ENCODE data around the gene ARHGAP18.

ARHGAP18 gene

DNA sequence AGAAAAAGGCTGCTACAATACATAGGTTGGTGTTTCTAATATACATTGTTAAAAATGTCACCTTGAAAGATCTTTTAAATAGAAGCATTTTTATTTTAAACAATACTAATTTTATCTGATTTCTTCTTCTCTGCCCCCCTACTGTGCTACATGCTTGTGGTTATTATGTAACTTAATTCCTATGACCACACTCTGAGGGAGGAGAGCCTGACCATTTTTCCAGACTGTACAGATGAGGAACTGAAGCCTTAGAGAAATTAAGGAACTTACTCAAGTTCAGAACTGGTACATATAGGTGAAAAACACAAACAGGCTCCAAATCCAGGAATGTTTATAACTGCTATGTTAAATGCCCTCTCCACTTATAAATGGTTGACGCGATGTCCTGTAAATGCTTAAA lies 43.4 kb upstream of the ARHGAP18 start:
- no peak overlapping the region for H2AFZ ChIP-seq (ENCODE audit: low read length)
- no peaks in the 10 kb centered on the region for H3K36me3 ChIP-seq (ENCODE audit: insufficient read depth, low read length)
- H3K79me2 ChIP-seq (ENCODE audit: insufficient read depth, low read length) = no peaks in the 10 kb centered on the region
- H3K9me3 ChIP-seq (ENCODE audit: insufficient read depth, low read depth, low read length) = no peaks in the 10 kb centered on the region
- no peak overlapping the region for H3K4me3 ChIP-seq (ENCODE audit: low read length, poor library complexity, severe bottlenecking)
- H3K9me2 ChIP-seq (replicated peaks; ENCODE audit: low read depth, low read length) = no peaks in the 10 kb centered on the region
- H3K4me2 ChIP-seq (ENCODE audit: low read depth, low read length, poor library complexity, severe bottlenecking) = no peak overlapping the region
- TF ChIP-seq EZH2phosphoT487 (IDR thresholded peaks at IDR 0.05; ENCODE audit: borderline replicate concordance) = no peak
- no peak for TF ChIP-seq CTCF (conservative IDR thresholded peaks at IDR 0.05; ENCODE audit: low read length)
- H3K4me1 ChIP-seq (ENCODE audit: insufficient read depth, low read length, poor library complexity, severe bottlenecking) = peaks cover 20% of the 10 kb centered on the region
- no peak overlapping the region for H3K9ac ChIP-seq (ENCODE audit: low read depth, low read length, poor library complexity, severe bottlenecking)
- H4K20me1 ChIP-seq (ENCODE audit: insufficient read depth, low read length, poor library complexity, severe bottlenecking) = no peaks in the 10 kb centered on the region
- no peaks in the 10 kb centered on the region for H3F3A ChIP-seq (ENCODE audit: low read depth)
- H3K27me3 ChIP-seq (ENCODE audit: insufficient read depth, low read length, poor library complexity, severe bottlenecking) = no peaks in the 10 kb centered on the region

GRCh38 chr6:129751384-129751783 lies 41.4 kb upstream of the ARHGAP18 start:
- no peak overlapping the region for H3K9ac ChIP-seq (ENCODE audit: low read depth, low read length, poor library complexity, severe bottlenecking)
- H3F3A ChIP-seq (ENCODE audit: low read depth) = no peaks in the 10 kb centered on the region
- H3K9me2 ChIP-seq (replicated peaks; ENCODE audit: low read depth, low read length) = no peaks in the 10 kb centered on the region
- peaks cover 26% of the 10 kb centered on the region for H3K4me1 ChIP-seq (ENCODE audit: insufficient read depth, low read length, poor library complexity, severe bottlenecking)
- H3K9me3 ChIP-seq (ENCODE audit: insufficient read depth, low read depth, low read length) = no peaks in the 10 kb centered on the region
- no peaks in the 10 kb centered on the region for H3K79me2 ChIP-seq (ENCODE audit: insufficient read depth, low read length)
- H3K27me3 ChIP-seq (ENCODE audit: insufficient read depth, low read length, poor library complexity, severe bottlenecking) = no peaks in the 10 kb centered on the region
- no peak for TF ChIP-seq EZH2phosphoT487 (IDR thresholded peaks at IDR 0.05; ENCODE audit: borderline replicate concordance)
- no peak for TF ChIP-seq CTCF (conservative IDR thresholded peaks at IDR 0.05; ENCODE audit: low read length)
- H4K20me1 ChIP-seq (ENCODE audit: insufficient read depth, low read length, poor library complexity, severe bottlenecking) = no peaks in the 10 kb centered on the region
- H2AFZ ChIP-seq (ENCODE audit: low read length) = 0 out of 2 replicates have a peak overlapping the region, but pooled peaks have one; percentile 41
- no peak overlapping the region for H3K4me2 ChIP-seq (ENCODE audit: low read depth, low read length, poor library complexity, severe bottlenecking)
- H3K4me3 ChIP-seq (ENCODE audit: low read length, poor library complexity, severe bottlenecking) = no peak overlapping the region
- H3K36me3 ChIP-seq (ENCODE audit: insufficient read depth, low read length) = no peaks in the 10 kb centered on the region

GRCh38 chr6:129750360-129750759 lies 40.4 kb upstream of the ARHGAP18 start:
- Histone ChIP-seq H3K9me2 (replicated peaks; ENCODE audit: low read depth, low read length) (no peaks in the 10 kb centered on the region), H3K9ac (ENCODE audit: low read depth, low read length, poor library complexity, severe bottlenecking) (no peak overlapping the region), H3K4me1 (ENCODE audit: insufficient read depth, low read length, poor library complexity, severe bottlenecking) (peaks cover 26% of the 10 kb centered on the region), H3F3A (ENCODE audit: low read depth) (no peaks in the 10 kb centered on the region), H3K9me3 (ENCODE audit: insufficient read depth, low read depth, low read length) (no peaks in the 10 kb centered on the region), H3K79me2 (ENCODE audit: insufficient read depth, low read length) (no peaks in the 10 kb centered on the region), H3K36me3 (ENCODE audit: insufficient read depth, low read length) (no peaks in the 10 kb centered on the region), H3K4me2 (ENCODE audit: low read depth, low read length, poor library complexity, severe bottlenecking) (peak overlapping the region; percentile 66), H2AFZ (ENCODE audit: low read length) (no peak overlapping the region), H3K4me3 (ENCODE audit: low read length, poor library complexity, severe bottlenecking) (peak overlapping the region; percentile 12), H3K27me3 (ENCODE audit: insufficient read depth, low read length, poor library complexity, severe bottlenecking) (no peaks in the 10 kb centered on the region), H4K20me1 (ENCODE audit: insufficient read depth, low read length, poor library complexity, severe bottlenecking) (no peaks in the 10 kb centered on the region)
- TF ChIP-seq EZH2phosphoT487 (IDR thresholded peaks at IDR 0.05; ENCODE audit: borderline replicate concordance) (no peak), CTCF (conservative IDR thresholded peaks at IDR 0.05; ENCODE audit: low read length) (no peak)
